PFSK-1 (cell line): ENCODE results near the gene TBX1.

Source experiments
- POLR2AphosphoS5 ChIP-seq: IDR thresholded peaks from 2 replicates; pipeline ENCODE4 v1.6.1; 2012; ENCODE audit warnings: low read depth, mild to moderate bottlenecking, control low read depth, low read length, moderate library complexity
- SIN3A ChIP-seq: IDR thresholded peaks from 2 replicates; pipeline ENCODE4 v1.6.1; 2012; ENCODE audit warnings: mild to moderate bottlenecking, low read length, moderate library complexity, borderline replicate concordance; ENCODE audit not compliant: insufficient read depth
- TAF1 ChIP-seq: IDR thresholded peaks from 2 replicates; pipeline ENCODE4 v1.6.1; 2012; ENCODE audit warnings: low read length, control low read depth, borderline replicate concordance; ENCODE audit not compliant: insufficient read depth
- TF ChIP-seq, protein P1 (sequence below), 2 experiments: IDR thresholded peaks; 2 replicates each; pipeline versions ENCODE4 v1.6.1 to v1.8.0; 2011 to 2012; ENCODE audit warnings: low read depth in 2 of 2, low read length in 2 of 2, control low read depth in 1 of 2, inconsistent platforms in 1 of 2, mild to moderate bottlenecking in 1 of 2, moderate library complexity in 1 of 2; ENCODE audit not compliant: insufficient read depth in 1 of 2

DNA sequence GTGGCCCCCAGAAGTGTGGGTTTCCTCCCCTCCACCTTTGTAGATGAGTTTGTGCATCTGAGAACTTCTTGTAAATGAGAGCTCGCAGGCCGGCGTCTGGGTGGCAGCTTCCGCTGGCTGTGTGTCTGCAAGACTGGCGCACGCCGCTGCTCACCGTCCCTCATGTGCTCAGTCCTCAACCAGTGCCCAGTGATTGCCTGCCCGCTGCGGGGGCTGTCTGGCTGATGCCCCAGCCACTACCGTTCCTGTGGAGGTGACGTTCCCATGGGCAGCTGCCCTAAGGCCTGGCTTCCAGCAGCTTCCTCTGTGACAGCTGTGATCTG, 8.8 kb downstream of the TBX1 start:
- TF ChIP-seq, protein P1, sequence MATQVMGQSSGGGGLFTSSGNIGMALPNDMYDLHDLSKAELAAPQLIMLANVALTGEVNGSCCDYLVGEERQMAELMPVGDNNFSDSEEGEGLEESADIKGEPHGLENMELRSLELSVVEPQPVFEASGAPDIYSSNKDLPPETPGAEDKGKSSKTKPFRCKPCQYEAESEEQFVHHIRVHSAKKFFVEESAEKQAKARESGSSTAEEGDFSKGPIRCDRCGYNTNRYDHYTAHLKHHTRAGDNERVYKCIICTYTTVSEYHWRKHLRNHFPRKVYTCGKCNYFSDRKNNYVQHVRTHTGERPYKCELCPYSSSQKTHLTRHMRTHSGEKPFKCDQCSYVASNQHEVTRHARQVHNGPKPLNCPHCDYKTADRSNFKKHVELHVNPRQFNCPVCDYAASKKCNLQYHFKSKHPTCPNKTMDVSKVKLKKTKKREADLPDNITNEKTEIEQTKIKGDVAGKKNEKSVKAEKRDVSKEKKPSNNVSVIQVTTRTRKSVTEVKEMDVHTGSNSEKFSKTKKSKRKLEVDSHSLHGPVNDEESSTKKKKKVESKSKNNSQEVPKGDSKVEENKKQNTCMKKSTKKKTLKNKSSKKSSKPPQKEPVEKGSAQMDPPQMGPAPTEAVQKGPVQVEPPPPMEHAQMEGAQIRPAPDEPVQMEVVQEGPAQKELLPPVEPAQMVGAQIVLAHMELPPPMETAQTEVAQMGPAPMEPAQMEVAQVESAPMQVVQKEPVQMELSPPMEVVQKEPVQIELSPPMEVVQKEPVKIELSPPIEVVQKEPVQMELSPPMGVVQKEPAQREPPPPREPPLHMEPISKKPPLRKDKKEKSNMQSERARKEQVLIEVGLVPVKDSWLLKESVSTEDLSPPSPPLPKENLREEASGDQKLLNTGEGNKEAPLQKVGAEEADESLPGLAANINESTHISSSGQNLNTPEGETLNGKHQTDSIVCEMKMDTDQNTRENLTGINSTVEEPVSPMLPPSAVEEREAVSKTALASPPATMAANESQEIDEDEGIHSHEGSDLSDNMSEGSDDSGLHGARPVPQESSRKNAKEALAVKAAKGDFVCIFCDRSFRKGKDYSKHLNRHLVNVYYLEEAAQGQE (IDR thresholded peaks at IDR 0.05; ENCODE audit: insufficient read depth in 1 of 2, low read depth in 2 of 2, low read length in 2 of 2) = no peak
- TF ChIP-seq TAF1 = no peak
- TF ChIP-seq SIN3A = no peak
- TF ChIP-seq POLR2AphosphoS5 = no peak
